GM19463 (cell line): ENCODE measurements around the gene IQSEC3.
"Not testable (repeated sequence)": the region's sequence is repeated elsewhere in the genome, so short reads cannot be mapped to it uniquely, and the experiment has no call there.

Experiments used
- ATAC-seq: cut with Tn5 transposase; IDR thresholded peaks from one replicate; pipeline ENCODE4 v1.9.1; 2021; ENCODE audit warnings: mild to moderate bottlenecking, moderate library complexity; ENCODE audit not compliant: unreplicated experiment

Gene IQSEC3

DNA sequence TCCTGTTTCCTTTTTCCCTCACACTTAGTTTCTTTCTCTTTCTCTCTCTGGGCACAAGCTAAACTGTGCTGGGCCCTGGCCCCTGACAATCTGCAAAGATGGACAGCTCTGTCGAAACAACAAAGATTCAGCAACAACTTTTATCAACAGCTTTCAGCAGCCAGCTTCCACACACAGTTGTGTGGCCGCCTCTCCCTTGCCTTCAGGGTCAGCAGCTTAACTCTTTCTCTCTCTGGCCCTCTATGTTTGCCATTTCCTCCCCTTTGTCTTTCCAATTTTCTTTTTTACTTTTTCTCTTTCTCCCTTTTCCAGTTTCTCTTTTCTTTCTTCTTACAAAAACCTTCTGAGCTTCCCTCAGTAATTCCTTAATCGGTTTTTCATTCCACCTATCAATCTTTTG, 43.3 kb downstream of the IQSEC3 start:
- no peak for ATAC-seq

DNA sequence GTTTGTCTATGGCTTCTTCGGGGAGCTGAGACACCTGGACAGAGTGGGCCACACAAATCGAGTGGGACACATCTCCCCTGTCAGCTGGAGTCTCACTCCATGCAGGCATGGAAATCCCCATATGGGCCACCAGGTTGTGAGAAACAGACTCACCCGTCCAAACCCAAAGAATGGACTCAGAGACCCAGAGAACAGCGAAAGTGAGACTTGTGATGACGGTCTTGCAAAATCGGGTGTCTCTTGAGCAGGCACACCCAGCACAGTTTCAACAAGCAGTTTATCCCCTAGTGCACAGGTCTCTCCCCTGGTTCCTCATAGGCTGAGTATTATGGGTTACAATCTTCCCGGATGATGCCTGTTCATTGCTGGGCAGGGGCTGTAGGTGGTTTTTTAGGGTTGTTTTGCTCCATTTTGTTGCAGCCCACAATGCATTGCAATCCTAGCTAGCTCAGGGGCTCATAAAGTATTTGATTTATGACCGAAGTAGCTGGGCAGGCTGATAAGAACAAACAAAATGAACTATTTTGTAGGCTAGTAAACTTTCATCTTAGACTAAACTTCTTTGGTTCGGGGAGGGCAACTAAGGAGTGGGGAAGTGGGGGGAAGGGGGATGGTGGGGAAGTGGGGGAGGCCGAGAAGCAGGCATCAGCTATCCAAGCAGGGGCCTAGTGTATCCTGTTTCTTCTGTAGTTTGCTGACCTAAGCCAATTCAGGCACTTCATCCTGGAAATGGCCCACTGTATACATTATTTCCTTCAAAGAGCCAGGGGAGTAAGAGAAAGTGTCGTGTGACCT, 45.3 kb downstream of the IQSEC3 start:
- ATAC-seq = no peak

DNA sequence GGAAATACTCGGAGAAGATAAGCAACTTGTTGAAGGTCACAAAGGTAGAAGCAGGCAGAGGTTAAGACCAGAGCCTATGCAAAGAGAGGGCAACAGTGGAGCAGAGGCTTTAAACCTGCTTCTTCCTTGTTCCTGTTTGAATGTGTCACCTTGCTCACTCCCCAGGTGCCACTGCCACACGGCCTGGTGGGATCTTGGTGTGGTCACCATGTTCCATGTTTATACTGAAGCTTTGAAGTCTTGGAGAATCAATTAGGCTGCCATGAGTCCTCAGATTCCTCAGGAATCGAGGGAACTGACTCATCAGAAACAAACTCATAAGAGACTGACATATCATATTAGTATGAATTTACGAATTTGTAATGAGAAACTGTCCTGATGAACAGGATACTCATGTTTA, 46.8 kb downstream of the IQSEC3 start:
- ATAC-seq = no peak

DNA sequence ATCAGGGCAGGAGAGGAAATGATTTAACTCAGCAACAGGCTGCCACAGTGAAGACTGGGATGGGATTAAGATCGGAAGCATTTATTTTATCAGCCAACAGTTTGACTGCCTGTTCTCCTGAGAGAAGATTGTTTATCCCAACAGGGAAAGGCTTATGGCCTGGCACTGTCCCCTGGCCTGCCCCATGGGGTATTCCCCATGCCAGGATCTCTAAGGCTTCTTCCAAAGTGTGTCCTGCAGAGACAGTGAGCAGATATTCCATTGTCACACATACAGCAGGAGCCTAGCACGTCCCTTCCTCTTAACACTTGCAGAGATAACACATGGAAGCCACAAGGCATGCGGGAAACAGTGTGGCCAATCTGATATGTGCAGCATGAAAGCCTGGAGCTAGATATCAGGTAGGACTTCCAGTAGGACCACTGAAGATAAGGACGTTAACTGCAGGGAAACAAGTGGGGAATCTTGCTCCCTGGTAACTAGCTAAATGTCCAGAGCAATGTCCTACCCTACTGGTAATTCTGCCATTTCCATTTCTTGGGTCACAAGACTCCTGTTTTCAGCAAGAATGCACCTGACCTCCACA, 48.2 kb downstream of the IQSEC3 start:
- no peak for ATAC-seq

DNA sequence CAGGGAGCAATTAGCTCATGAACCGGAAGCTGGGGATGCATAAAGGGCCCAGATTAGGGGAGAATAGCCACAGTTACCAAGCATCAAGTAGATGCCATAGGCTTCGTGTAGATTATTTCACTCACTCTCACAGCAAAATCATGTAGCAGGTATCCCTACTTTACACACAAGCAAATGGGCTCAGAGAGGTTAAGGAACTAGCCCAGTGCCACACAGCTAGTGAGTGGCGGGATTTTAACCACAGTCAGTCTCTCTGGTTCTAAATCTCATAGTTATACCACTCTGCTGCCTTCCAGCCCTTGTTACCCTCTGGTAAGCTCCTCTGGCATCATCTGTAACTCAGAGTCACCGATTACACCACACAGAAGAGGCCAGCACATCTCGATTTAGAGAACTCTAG, 49.0 kb downstream of the IQSEC3 start:
- no peak for ATAC-seq

DNA sequence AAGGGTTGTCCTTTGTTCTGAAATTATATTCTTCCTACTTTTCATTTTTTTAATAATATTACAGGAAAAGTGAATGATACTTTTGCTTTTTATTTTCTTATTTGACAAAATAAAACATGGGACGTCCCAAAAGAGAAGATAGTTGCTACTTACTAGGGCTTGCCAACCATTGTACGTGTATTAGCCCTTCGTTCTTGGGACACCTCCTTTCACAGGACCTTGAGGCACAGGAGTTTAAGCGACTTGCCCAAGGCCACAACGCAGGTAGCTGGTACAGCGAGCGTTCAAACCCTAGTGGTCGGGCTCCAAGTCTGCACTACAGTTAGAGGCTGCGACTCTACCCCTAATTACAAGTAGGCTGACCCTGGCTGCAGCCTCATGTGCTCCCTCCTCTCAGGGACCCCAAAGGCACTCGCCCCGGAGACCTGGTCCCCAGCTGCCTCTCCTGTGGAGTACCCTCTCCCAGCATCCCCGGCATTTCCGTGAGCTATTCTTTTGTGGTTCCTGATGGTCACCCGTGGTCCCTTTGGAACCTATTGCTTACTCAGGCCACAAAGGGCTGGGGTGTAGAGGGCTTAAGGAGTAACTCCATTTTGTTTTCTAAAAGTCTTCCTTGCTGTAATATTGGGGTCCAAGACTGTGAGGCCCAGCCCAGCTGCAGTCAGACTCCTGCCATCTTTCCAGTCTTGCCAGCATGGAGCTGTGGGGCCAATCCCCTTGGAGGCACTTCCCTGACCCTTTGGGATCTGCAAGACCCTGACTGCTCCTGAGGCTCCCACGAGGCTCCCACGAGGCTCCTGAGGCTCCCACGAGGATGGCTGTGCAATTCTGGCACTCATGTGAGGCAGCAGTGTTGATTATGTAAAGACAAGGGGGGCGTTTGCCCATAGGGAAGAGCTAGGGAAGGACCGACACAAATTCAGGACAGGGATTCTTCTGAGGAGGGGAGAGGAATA, 49.7 kb downstream of the IQSEC3 start:
- no peak for ATAC-seq

DNA sequence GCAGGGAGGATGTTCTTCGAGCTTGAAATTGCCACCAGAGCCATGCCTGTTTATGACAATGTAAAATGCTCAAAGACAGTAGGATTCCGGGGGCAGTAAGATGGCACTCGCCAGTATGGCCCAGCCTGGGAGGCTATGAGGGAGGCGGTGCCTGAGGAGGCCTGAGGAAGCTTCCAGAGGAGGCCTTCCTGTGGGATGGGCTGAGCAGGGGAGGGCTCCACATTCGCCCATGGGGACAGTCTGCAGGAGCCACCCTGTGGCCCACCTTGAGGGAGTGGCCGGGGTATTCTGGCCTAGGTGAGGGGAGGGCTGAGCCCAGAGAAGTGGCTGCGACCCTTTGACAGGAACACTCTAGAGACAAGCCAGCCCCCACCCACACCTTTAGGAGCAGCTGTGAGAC, 50.7 kb downstream of the IQSEC3 start:
- no peak for ATAC-seq

DNA sequence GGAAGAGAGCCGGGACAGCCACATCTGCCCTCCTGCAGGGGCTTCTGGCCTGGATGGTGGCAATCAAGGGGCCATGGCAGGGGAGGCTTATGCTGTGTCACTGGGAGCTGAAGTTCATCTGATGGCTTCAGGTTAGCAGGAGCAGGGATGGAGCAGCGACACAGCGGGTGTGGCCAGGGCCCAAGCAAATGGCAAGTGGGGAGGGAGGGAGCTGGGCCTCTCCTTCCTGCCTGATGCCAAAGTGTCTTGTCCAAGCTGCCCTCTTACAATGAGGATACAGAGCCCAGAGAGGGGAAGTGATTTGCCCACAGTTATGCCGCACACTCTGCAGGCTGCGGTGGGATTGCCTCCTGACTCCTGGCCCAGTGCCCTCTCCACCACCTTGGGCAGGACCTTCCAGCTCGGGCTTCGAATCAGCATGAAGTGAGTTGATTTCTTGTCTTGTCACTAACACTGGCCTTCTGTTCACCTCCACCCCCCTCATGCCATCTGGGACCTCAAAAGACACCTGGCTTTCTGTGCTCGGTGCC, 51.3 kb downstream of the IQSEC3 start:
- ATAC-seq = no peak

DNA sequence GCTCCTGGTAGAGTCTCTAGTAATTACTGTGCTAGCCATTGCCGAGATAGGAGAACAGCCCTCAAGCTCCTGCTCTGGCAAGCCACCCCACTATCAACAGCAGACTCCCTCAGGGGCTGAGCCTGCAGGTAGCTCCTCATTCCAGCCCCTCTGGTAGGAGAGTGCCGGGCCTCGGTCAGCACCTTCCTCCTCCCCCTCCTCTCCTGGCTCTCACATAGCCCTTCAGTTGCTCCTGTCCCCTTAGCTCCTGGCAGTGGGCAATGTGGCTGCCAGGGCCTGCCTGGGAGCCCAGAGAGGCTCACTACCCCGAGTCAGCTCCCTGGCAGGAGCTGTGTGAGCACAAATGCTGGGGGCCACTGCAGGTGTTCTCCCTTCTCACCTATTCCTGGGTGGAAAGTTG, 52.0 kb downstream of the IQSEC3 start:
- ATAC-seq = no peak

DNA sequence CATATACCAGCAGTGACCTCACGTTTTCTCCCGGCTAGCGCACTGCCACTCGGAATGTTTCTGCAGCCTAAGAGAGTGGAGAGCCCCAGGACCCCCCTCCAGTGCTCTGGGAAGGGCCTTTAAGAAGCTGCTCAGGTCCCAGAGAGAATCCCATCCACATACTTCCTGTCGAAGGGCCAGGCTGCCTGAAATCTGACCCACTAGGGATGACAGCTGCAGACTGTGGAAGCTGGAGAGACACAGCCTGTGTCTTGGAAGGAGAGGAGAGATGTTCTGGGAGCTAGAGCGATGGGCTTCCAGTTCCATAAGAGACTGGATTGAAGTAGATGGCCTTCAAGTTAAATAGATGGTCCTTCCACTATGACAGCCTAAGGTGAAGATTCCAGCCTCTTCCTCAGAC, 54.4 kb downstream of the IQSEC3 start:
- no peak for ATAC-seq

DNA sequence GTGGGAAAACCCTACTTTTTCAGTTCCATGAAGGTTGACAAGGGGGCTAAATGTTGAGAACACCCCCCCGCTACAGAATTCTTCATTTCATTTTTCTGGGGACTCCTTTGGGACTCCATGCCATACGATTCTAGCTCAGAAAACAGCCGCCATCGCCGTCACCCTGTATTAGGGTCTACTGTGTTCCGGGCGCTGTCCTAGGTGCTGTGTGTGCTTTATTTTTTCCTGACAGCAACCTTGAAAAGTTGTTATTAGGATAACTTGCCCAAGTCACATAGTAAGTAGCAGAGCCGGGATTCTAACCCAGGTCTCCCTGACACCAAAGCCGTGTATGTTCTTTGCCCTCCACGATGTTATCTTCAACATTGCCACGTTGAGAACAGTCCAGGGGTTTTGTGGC, 55.1 kb downstream of the IQSEC3 start:
- ATAC-seq = no peak

DNA sequence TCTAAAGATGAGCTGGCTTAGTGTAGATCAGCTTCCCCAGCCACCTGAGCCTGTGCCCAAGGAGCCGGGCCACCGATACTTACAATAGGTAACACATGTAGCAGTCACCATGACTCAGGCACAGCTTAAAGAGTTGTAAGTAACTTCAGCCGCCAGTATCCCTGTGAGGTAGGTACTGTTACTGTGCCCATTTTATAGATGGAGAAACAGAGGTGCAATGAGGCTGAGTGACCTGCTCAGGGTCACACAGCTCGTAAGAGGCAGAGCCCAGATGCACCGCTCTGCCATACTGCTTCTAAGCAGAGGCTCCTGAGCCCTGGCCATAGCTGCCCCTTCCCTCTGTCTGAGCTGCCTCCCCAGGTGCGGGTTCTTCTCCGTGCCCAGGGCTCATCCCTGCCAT, 58.5 kb downstream of the IQSEC3 start:
- no peak for ATAC-seq

DNA sequence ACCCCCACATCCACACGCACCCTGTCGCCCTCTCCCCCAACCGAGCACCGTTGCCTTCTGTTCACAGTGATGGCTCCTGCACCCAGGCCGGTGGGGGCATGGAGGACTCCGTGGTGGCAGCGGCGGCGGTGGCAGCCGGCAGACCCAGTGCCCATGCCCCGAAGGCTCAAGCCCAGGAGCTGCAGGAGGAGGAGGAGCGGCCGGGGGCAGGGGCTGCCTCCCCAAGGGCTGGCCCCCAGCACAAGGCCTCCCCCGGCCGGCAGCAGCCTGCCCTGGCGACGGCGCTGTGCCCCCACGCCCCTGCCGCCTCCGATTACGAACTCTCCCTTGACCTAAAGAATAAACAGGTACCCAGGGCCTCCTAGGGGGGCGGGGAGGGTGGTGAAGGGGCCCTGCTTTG, 59.0 kb downstream of the IQSEC3 start:
- no peak for ATAC-seq

DNA sequence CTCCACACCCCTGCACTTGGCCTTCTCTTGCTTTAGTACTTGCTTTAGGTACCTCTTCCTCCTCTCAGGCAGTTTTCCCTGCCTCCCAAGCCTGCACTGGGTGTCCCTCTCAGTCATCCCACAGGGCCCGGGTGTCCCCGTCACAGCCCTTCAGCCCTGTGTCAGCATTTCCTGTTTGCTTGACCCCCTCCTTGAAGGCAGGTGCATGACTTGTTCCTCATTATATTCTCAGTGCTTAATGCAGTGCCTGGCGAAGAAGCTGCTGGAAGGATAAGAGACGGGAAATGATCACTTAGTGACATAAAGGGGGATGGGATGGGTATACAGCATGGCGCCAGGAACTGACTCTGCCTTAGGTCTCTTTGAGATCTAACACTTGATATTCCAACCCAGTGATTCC, 61.5 kb downstream of the IQSEC3 start:
- no peak for ATAC-seq

DNA sequence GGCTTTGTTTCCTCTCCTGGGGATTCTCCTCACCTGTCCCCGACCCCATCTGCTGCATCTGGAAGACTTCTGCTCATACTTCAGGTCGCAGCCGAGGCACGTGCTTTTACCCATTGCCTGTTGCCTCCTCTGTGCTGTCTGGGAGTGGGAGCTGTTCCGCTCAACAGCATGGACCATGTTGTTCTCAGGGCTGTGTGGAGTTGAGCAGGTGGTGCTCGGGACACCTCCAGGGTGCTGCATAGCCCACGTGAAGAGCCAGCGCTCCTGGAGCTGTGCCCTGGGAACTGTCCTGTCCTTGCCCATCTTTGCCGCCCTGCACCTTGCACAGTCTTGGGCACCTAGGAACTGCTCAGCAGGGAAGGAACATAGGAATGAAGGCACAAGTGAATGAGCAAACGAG, 62.4 kb downstream of the IQSEC3 start:
- no peak for ATAC-seq

DNA sequence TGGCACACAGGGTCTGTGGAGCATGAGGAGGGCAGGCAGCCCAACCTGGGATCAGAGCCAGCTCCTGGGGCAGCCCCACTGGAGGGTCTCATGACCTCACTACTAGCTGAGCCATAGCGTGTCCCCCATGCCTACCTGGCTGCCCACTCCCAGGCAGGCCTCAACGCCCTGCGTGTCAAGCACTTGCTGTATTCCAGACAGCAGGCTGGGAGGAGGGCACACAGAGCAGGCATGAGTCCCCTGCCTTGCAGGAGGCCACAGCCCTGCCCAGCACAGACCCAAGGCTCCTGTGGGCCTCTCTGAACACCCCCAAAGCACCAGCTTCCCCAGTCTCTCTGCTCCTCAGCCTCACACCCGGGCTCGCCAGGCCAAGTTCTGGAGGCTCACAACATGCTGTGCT, 64.0 kb downstream of the IQSEC3 start:
- no peak for ATAC-seq

DNA sequence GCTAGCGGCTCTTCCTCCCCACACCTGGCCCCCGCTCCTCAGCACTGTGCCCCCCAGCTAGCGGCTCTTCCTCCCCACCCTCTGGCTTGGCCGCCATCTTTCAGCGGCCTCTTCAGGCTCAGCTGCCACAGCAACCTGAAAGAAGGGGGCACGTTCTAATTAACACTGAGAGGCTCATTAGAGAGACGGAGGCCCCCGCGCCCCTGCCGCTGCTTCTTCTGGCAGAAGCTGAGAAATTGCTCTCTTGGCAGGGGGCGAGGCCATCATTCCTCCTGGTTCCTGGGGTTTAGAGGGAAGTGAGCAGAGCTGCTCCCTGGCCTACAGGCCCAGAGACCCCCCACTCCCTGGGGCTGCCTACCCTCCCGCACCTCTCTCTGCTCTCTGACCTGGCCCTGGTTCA, 64.4 kb downstream of the IQSEC3 start:
- ATAC-seq = no peak

DNA sequence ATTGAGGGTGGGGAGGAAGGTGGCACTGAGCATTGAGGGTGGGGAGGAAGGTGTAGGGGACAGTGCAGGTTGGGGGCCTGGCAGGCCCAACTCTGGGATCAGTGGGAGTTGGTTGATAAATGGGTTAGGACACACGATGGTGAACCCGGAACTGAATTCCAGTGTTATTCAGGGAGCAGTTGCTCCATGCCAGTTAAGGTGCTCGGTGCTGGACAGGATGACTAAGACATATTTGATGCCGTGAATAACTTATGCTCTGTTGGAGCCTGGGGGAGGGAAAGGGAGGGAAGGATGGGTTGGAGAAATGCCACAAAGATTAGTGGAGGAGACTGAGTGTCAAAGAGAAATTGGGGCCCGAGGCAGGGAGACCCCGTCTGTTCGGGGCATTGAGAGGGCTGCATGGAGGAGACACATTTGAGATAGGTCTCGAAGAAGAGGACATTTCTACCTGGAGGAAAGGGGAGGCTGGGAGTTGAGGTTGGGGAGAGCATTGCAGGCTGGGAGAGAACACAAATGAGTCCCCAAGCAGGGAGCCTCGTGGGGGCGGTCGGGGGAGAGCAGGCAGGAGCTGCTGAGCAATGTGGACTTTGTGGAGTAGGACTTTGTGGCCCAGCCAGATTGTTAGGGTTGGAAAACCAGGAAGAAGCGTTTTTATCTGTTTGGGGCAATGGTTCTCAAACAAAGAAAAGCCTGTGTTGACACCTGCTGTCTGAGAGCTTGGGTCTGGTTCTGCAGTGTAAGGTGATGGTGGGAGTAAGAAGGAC, 65.3 kb downstream of the IQSEC3 start:
- no peak for ATAC-seq

DNA sequence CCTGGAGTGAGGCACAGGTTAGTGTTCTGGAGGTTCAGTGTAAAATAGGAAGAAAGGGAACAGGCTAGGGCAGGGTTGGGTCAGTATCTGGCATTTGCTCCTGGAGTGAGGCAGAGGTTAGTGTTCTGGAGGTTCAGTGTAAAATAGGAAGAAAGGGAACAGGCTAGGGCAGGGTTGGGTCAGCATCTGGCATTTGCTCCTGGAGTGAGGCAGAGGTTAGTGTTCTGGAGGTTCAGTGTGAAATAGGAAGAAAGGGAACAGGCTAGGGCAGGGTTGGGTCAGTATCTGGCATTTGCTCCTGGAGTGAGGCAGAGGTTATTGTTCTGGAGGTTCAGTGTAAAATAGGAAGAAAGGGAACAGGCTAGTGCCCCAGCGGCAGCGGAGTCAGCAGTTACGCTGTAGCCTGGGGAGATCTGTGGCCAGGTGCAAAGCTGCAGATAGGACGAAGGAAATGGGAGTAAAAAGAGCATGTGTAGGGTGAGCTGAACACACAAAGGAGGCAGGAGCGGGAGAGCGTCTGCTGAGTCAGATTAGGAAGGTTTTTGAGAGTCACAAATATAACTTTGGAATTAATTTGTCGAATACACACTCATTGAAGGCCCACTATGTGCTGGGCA, 67.2 kb downstream of the IQSEC3 start:
- ATAC-seq = not testable (repeated sequence)

DNA sequence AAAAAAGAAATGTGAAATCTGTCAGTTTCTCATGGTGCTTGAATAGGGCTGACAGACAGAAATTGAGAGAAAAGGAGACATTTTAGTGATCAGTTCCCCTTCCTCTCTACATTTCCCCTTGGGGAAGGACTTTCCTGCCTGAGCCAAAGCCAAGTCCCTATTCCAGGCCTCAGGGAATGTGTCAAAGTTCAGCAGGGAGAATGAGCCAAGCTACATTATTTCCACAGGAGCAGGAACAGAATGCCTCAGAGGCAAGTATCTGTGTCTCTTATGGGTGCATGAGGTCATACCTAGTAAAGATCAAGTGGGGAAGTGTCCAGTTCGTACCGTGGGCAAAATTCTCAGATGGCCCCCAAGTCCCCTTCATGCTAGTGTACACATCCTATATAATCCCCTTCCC, 68.6 kb downstream of the IQSEC3 start:
- ATAC-seq = no peak
